OCI-LY1 (cell line): Measurements from ENCODE around the gene CALY.
"Not testable (repeated sequence)": the region's sequence is repeated elsewhere in the genome, so short reads cannot be mapped to it uniquely, and the experiment has no call there.

ENCODE experiments used
- H2AFZ ChIP-seq: fragments of 200-600 bp; sonication (generic), shearing (Covaris generic); 2 replicates; pipeline ENCODE4 v1.6.0; 2014; ENCODE audit warnings: antibody characterized with exemption, mild to moderate bottlenecking, low read length
- H3F3A ChIP-seq: fragments of 200-600 bp; sonication (generic), shearing (Covaris generic); 2 replicates; pipeline ENCODE4 v1.6.0; 2014; ENCODE audit warnings: mild to moderate bottlenecking, antibody characterized with exemption, low read length, moderate library complexity; ENCODE audit not compliant: insufficient read depth
- H3K27ac ChIP-seq: fragments of 200-600 bp; sonication (generic); 2 replicates; pipeline ENCODE4 v1.5.1; 2014; ENCODE audit warnings: low read length, mixed run types, mild to moderate bottlenecking, low read depth; ENCODE audit not compliant: poor library complexity, severe bottlenecking
- H3K27me3 ChIP-seq: fragments of 200-600 bp; sonication (generic); 2 replicates; pipeline ENCODE4 v1.6.0; 2014; ENCODE audit warnings: antibody characterized with exemption, mild to moderate bottlenecking, low read length, moderate library complexity; ENCODE audit not compliant: insufficient read depth
- H3K36me3 ChIP-seq: fragments of 200-600 bp; sonication (generic); 2 replicates; pipeline ENCODE4 v1.6.1; 2014; ENCODE audit warnings: mild to moderate bottlenecking, antibody characterized with exemption, low read length, moderate library complexity, mixed read lengths; ENCODE audit not compliant: insufficient read depth
- H3K4me1 ChIP-seq: fragments of 200-600 bp; sonication (generic); 2 replicates; pipeline ENCODE4 v1.5.1; 2014; ENCODE audit warnings: mild to moderate bottlenecking, low read length, moderate library complexity; ENCODE audit not compliant: insufficient read depth, severe bottlenecking
- H3K4me2 ChIP-seq: fragments of 200-600 bp; sonication (generic), shearing (Covaris generic); 2 replicates; pipeline ENCODE4 v1.6.1; 2014; ENCODE audit warnings: low read length
- H3K4me3 ChIP-seq: fragments of 200-600 bp; sonication (generic); 2 replicates; pipeline ENCODE4 v1.5.1; 2014; ENCODE audit warnings: low read length, low read depth, mild to moderate bottlenecking, mixed read lengths; ENCODE audit not compliant: poor library complexity, severe bottlenecking
- H3K79me2 ChIP-seq: fragments of 200-600 bp; shearing (Covaris generic); 2 replicates; pipeline ENCODE4 v1.6.1; 2016; ENCODE audit warnings: mixed run types, low read length, mixed read lengths; ENCODE audit not compliant: insufficient read depth
- H3K9ac ChIP-seq: fragments of 200-600 bp; sonication (generic), shearing (Covaris generic); 2 replicates; pipeline ENCODE4 v1.6.1; 2014; ENCODE audit warnings: mild to moderate bottlenecking, low read length, mixed read lengths
- H3K9me2 ChIP-seq: fragments of 200-600 bp; sonication (generic), shearing (Covaris generic); 2 replicates; pipeline ENCODE4 v1.6.1; 2014; ENCODE audit warnings: low read depth, mild to moderate bottlenecking, low read length, mixed read lengths
- H3K9me3 ChIP-seq: fragments of 200-600 bp; shearing (Covaris generic); 2 replicates; pipeline ENCODE4 v1.6.1; 2014; ENCODE audit warnings: low read length, mixed read lengths
- H4K20me1 ChIP-seq: fragments of 200-600 bp; sonication (generic), shearing (Covaris generic); 2 replicates; pipeline ENCODE4 v1.6.0; 2016; ENCODE audit warnings: mild to moderate bottlenecking, low read length; ENCODE audit not compliant: insufficient read depth
- EZH2 ChIP-seq: fragments of 200-600 bp; sonication (generic), shearing (Covaris generic); IDR thresholded peaks from 2 replicates; pipeline ENCODE4 v1.8.0; 2017; ENCODE audit warnings: borderline replicate concordance, mixed run types, mild to moderate bottlenecking, antibody characterized with exemption, low read length, moderate library complexity, mixed read lengths
- TF ChIP-seq, protein P1 (sequence below): fragments of 200-600 bp; sonication (generic), shearing (Covaris generic); IDR thresholded peaks from 2 replicates; pipeline ENCODE4 v1.5.1; 2017; ENCODE audit warnings: mild to moderate bottlenecking, antibody characterized with exemption, low read length, moderate library complexity, mixed read lengths

CALY gene

DNA sequence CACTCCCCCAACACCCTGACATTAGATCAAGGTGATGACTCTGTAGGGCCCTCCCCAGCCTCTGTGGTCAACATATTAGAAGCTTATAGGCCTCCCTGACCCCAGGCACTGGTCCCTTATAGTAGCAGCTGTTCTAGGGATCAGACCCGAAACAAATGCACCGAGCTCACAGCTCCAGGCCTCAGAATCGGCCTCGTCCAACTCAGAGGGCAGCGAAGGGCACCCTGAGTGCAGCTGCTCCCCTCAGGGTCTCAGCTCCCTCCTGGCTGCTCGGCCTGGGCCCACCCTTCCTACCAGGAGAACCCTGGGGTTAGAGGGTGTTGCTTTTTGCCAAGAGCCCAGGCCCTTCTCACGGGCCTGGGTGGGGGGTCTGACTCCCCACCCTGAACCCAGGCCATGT, 31.5 kb upstream of the CALY start:
- Histone ChIP-seq H3K27me3 (no peaks in the 10 kb centered on the region), H3K4me2 (no peak overlapping the region), H2AFZ (no peak overlapping the region), H3K9me3 (no peaks in the 10 kb centered on the region), H3K9ac (no peak overlapping the region), H3K27ac (no peak overlapping the region), H3K36me3 (peaks cover 32% of the 10 kb centered on the region), H3K4me3 (no peak overlapping the region), H3K79me2 (no peaks in the 10 kb centered on the region), H3K9me2 (no peaks in the 10 kb centered on the region), H4K20me1 (no peaks in the 10 kb centered on the region), H3F3A (no peaks in the 10 kb centered on the region), H3K4me1 (peaks cover 10% of the 10 kb centered on the region)
- TF ChIP-seq EZH2: no peak
- TF ChIP-seq, protein P1, sequence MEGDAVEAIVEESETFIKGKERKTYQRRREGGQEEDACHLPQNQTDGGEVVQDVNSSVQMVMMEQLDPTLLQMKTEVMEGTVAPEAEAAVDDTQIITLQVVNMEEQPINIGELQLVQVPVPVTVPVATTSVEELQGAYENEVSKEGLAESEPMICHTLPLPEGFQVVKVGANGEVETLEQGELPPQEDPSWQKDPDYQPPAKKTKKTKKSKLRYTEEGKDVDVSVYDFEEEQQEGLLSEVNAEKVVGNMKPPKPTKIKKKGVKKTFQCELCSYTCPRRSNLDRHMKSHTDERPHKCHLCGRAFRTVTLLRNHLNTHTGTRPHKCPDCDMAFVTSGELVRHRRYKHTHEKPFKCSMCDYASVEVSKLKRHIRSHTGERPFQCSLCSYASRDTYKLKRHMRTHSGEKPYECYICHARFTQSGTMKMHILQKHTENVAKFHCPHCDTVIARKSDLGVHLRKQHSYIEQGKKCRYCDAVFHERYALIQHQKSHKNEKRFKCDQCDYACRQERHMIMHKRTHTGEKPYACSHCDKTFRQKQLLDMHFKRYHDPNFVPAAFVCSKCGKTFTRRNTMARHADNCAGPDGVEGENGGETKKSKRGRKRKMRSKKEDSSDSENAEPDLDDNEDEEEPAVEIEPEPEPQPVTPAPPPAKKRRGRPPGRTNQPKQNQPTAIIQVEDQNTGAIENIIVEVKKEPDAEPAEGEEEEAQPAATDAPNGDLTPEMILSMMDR: no peak

DNA sequence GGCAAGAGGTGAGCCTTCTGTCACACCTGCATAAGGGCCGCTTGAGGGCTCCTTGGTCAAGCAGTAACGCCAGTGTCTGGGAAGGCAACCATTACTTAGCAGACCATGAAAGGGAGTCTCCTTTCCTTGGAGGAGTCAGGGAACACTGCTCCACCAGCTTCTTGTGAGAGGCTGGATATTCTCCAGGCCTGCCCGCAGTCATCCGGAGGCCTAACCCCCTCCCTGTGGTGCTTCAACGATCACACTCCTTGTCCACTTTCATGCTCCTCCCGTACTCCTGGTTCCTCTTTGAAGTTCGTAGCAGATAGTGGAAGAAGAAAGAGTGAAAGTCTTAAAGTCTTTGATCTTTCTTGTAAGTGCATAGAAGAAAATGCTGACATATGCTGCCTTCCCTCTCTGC, 30.8 kb upstream of the CALY start:
- not testable (repeated sequence) for H4K20me1 ChIP-seq, H3K27ac ChIP-seq, H3K4me2 ChIP-seq, H3F3A ChIP-seq, H3K4me3 ChIP-seq, H3K4me1 ChIP-seq, H3K9ac ChIP-seq, H2AFZ ChIP-seq, H3K27me3 ChIP-seq, H3K9me2 ChIP-seq, H3K79me2 ChIP-seq, H3K9me3 ChIP-seq
- H3K36me3 ChIP-seq: peaks cover 37% of the 10 kb centered on the region

DNA sequence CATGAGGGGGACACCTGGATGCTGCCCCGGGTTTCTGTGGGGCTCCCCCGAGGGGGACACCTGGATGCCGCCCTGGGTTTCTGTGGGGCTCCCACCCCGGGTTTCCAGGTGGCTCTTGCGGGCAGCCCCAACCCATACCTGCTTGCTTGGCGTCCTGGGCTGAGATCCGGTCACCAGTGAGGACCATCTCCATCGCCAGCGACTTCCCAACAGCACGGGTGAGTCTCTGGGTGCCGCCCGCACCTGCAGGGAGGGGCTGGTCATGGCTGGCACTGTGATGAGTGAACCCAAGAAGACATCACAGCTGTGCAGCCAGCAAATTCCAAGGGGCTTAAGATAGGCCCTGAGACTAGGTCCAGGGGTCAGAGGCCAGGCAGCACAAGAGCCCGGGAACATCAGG, 30.1 kb upstream of the CALY start:
- Histone ChIP-seq H2AFZ (no peak overlapping the region), H3K9me3 (no peaks in the 10 kb centered on the region), H3K36me3 (peaks cover 37% of the 10 kb centered on the region), H3K27me3 (no peaks in the 10 kb centered on the region), H3K79me2 (no peaks in the 10 kb centered on the region), H3K27ac (no peak overlapping the region), H3K4me1 (peaks cover under 1% of the 10 kb centered on the region), H3F3A (no peaks in the 10 kb centered on the region), H3K9me2 (no peaks in the 10 kb centered on the region), H3K9ac (no peak overlapping the region), H3K4me2 (no peak overlapping the region), H4K20me1 (no peaks in the 10 kb centered on the region), H3K4me3 (no peak overlapping the region)
- TF ChIP-seq, protein P1: no peak
- TF ChIP-seq EZH2: no peak

- no peaks in the 10 kb centered on the region for H3K4me1 ChIP-seq
- TF ChIP-seq, protein P1: no peak
- no peak for TF ChIP-seq EZH2
- no peak overlapping the region for H3K27ac ChIP-seq
- no peak overlapping the region for H3K4me3 ChIP-seq
- H3K9me2 ChIP-seq: no peaks in the 10 kb centered on the region
- H3F3A ChIP-seq: no peaks in the 10 kb centered on the region
- H3K79me2 ChIP-seq: no peaks in the 10 kb centered on the region
- no peaks in the 10 kb centered on the region for H3K9me3 ChIP-seq
- H3K27me3 ChIP-seq: no peaks in the 10 kb centered on the region
- no peak overlapping the region for H3K4me2 ChIP-seq
- no peak overlapping the region for H2AFZ ChIP-seq
- no peaks in the 10 kb centered on the region for H4K20me1 ChIP-seq
- peaks cover 37% of the 10 kb centered on the region for H3K36me3 ChIP-seq
- H3K9ac ChIP-seq: no peak overlapping the region
These were observed 29.4 kb upstream of the CALY start for GRCh38 chr10:133366130-133366478.
